Stimulated activated CD4-positive, alpha-beta T cell treated with anti-CD3 and anti-CD28 coated beads, TNF-alpha, amount 100 ng/mL, for 1 hour (primary cell): ENCODE results near the gene MT1X.
"Not testable (repeated sequence)": the region's sequence is repeated elsewhere in the genome, so short reads cannot be mapped to it uniquely, and the experiment has no call there.

Experiments used
- DNase-seq, 3 donors: peaks; one replicate each; pipeline ENCODE4 v3.0.0-alpha.2; 2020; ENCODE audit warnings: low read depth in 3 of 3, low spot score in 1 of 3

MT1X gene

DNA sequence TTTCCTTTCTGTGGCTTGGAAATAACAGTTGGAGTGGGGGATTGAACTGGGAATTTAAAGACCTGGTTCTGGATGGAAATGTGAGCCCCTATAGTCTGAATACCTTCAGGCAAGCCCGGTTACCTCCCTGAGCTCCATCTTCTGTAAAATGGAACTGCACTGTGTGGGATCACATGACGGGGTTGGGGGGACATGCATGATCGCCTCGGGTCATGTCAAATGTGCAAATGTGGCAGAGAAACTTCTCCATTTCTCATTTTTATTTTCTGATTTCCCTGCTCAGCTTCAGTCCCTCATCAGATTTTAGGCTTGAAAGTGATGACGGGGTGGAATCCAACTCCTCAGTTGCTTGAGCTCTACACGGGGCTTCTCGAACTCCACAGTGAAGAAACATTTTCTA is 29.1 kb upstream of the MT1X start:
- DNase-seq = no peak

DNA sequence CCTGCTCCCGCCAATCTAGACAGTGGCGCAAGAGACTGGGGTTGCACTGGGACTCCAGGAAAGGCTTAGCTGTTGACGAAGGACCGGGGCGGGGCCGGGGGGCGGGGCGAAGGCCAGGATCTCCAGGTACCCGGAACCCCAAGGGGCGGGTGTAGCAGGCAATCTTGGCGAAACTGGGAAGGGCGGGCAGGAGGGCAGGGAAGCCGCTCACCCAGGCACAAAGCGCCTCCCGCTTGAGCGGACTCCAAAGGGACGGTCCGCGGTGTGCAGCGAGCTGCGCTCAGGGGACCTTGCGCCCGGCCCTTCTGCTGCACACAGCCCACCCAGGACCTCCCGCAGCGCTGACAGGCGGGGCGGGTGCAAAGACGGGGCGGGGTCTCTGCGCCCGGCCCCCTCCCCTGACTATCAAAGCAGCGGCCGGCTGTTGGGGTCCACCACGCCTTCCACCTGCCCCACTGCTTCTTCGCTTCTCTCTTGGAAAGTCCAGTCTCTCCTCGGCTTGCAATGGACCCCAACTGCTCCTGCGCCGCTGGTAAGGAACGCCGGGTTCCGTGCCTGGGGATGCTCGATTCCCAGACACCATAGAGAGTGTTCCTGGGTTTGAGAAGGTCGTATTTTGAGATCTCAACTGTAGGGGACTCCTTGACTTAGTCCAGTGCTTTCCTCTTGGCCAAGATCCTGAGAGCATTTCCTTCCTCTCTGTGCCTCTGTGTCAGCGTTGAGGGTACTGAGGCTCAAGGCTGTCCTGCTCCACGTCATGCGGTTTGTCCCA is 24.5 kb upstream of the MT1X start, which contains the start of gene MT1F:
MT1F (plus strand) TSS at position 405 of the 772 bp plus-strand sequence; CDS start at position 505, 100 bp downstream.
- DNase-seq = peak; percentile 16 to 67 (median 29)

DNA sequence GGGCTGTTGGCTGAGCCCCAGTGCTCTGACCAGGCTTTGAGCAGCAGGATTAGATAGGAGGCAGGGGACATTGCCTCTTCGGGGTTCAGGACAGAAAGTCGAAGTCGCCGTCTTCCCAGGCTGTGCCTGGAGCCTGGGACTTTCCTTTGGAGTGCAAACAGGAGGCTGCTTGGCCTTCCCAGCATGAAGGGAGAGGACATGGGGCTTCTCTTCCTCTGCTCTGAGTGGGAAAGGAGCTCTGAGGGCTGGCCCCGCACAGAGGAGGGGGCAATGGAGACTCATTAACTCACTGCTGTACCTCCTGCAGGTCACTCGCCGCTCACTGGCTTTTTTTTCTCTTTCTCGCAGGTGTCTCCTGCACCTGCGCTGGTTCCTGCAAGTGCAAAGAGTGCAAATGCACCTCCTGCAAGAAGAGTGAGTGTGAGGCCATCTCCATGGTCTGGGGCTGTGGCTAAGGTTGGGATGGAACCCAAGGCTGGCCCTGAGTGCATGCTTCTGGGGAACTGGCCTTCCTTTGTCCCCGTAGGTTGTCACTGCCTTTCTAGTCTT is 23.9 kb upstream of the MT1X start:
- no peak for DNase-seq

DNA sequence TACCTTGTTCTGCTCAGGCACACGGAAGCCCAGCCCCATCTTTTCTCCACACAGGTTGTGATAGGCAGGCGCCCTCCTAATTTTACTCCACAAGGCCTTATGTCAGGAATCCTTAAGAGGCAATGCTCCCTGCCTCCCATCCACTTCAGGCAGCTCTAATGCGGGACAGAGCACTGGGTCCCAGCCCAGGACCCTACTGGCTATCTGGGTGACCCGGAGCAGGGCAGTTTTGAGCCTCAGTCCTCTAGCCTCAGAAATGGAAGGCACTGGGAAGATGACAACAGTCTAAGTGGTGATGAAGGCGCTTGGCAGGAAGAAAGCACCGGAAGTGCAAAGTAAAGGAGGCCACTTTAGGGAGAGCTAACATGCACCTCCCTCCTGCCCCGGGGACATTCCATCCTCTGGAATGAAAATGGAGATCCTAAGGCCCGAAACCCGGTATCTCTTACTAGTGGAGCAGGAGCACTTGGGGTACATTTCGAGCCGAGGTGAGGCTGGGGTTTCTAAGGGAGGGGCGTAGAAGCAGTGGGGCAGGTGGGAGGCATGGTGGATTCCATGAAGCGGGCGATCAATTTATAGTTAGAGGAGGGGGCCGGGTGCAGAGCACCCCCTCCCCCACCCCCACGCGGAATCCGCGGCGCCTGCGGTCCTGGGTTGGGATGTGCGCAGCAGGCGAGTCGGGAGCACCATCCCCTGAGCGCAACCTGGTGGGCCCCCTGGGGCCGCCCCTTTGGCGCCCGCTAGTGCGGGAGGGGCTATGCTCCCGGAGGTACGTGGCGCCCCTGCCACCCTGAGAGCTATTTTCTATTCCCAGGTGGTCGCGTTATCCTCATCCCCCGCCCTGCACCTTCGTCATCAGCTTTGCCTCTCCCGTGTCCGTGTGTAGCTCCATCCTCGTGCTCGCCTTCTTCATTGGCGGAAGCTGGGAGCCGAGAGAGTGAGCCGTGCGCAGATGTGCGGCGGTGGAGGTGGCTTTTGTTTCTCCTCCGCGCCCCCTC is 19.6 kb upstream of the MT1X start:
- no peak for DNase-seq

DNA sequence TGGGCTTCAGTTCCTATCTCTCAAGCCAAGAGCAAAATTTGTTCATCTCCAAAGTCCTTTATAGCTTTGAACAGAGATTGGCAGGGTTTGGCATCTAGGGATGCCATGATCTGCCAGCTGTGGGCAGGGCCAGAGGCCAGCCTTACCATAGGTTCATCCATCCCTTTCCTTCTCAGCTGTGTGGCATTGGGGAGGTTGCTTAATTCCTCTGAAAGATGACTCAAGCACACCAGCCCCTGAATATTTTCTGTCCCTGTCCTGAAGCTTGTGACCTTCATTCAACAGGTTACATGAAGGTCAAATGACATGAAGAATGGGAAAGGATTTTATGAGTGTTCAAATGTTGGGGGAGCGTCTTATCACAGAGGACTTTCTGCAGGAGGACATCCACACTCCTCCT is 17.8 kb upstream of the MT1X start:
- no peak for DNase-seq

DNA sequence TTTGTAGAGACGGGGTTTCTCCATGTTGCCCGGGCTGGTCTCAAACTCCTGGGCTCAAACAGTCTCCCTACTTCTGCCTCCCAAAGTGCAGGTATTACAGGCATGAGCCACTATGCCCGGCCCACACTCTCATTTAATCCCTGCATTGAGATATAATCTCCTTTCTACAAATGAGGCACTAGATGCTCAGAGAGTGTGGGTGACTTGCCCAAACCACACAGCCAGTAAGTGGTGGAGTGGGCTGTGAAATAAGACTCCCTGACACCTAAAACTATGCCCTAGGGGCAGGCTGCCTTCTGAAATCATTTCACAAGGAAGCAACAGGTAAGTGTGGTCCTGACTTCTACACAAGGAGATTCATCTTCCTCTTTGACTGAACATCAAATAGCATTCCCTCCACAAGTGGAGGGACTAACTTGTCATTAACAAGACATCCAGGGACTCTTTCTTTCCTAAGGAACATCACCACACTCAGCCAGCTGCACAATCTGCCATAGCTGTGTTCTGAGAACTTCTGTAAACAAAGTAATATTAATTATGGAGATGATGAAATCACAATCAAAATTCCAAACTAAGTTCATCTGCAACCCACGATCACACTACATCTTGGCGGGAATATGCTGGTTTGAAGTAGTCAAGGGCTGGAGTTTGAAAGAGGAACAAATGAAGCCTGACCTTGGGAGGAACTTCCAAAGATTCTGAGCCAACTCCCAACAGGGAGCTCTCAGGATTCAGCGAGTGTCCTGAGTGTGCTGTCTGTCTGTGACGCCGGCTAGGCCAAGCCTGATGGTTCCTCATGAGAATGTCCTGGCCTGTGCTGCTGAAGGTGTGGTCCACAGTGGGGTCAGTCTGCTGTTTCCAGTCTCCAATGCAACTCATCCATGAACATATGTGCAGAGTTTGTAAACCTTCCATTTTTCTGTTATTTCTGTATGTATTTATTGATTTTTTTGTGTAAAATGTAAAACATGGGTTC is 16.7 kb upstream of the MT1X start:
- not testable (repeated sequence) for DNase-seq

DNA sequence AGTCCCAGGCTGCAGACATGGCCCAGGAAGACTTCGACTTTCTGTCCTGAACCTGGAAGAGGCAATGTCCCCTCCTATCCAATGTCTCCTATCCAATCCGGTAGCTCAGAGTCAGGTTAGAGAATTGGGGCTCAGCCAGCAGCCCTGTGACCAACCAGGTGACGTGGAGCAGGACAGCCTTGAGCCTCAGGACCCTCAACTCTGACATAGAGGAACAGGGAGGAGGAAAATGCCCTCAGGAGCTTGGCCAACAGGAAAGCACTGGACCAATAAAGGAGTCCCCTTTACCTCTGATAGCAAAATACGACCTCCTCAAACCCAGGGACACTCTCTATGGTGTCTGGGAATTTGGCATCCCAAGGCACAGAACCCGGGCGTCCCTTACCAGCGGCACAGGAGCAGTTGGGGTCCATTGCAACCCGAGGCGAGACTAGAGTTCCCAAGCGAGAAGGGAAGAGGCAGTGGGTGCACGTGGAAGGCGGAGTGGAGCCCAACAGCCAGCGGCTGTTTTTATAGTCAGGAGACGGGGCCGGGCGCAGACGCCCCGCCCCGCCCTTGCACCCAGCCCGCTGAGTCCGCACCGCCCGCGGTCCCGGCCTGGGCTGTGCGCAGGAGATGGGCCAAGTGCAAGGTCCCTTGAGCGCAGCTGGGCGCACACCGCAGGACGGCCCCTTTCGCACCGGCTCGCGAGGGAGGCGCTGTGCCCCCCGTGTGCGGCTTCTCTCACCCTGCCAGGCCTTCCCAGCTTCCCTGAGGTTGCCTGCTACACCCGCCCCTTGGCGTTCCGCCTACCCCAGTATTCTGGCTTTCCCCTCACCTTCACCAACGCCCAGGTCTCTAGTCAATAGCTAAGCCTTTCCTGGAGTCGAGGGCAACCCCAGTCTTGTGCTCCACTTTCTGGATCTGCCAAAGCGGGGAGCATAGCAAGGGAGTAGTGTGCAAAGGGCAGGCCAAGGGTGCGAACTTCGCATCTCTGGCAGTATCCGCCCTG is 14.4 kb upstream of the MT1X start, which contains the start of gene MT1G:
MT1G (minus strand) TSS at position 485 of the 991 bp plus-strand sequence; CDS start at position 413, 72 bp downstream.
- DNase-seq = no peak

DNA sequence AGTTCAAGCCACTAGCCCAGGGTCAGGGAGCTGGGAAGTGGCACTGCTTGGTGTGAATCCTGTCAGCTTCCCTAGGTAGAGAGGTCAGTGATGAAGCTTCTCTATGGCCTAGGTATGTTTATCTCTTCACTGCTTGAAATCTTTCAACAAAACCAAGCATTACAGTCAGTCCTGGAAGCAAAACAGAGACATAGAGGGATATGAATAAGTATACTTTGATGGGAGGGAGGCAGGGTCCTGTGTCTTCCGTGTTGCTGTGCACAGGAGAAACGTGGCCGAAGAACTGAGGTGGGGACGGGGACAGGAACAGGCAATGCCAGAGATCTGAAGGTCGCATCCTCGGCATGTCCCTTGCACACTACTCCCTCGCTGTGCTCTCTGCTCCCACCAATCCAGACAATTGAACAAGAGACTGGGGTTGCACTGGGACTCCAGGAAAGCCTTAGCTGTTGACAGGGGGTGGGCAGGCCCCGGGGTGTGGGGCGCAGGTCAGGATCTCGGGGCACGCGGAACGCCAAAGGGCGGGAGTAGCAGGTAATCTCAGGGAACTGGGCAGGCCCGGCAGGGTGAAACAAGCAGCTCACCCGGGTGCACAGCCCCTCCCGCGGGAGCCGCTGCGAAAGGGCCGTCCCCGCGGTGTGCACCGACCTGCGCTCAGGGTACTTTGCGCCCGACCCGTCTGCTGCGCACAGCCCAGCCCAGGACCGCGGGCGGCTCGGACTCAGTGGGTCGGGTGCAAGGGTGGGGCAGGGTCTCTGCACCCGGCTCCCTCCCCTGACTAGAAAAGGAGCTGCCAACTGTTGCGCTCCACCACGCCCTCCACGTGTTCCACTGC is 13.0 kb upstream of the MT1X start, which contains the start of gene MT1H:
MT1H (plus strand) TSS at position 810 of the 835 bp plus-strand sequence. CDS start 71 bp downstream, outside the sequence.
- no peak for DNase-seq

DNA sequence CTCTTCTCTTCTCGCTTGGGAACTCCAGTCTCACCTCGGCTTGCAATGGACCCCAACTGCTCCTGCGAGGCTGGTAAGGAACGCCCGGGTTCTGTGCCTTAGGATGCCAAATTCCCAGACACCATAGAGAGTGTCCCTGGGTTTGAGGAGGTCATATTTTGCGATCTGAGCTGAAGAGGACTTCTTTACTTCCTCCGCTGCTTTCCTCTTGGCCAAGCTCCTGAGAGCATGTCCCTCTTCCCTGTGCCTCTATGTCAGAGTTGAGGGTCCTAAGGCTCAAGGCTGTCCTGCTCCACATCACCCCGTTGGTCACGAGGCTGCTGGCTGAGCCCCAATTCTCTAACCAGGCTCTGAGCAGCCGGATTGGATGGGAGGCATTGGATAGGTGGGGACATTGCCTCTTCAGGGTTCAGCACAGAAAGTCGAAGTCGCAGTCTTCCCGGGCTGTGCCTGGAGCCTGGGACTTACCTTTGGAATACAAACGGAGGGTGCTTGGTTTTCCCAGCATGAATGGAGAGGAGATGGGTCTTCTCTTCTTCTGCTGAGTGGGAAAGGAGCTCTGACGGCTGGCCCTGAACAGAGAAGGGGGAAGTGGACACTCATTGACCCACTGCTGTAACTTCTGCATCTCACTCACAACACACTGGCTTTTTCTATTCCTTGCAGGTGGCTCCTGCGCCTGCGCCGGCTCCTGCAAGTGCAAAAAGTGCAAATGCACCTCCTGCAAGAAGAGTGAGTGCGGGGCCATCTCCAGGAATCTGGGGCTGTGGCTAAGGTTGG is 12.2 kb upstream of the MT1X start:
- no peak for DNase-seq

DNA sequence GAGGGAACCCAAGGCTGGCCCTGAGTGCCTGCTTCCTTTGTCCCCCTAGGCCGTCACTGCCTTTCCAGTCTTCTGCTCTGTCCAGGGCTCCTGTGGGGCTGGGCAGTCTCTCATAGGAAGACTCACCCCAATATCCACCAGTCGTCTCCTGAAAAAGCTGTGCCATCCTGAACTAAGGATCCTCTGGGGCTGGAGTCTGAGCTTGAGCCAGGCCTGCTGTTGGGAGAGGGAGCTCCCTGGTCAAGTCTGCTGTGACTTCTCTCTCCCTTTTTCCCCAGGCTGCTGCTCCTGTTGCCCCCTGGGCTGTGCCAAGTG is 11.7 kb upstream of the MT1X start:
- no peak for DNase-seq

DNA sequence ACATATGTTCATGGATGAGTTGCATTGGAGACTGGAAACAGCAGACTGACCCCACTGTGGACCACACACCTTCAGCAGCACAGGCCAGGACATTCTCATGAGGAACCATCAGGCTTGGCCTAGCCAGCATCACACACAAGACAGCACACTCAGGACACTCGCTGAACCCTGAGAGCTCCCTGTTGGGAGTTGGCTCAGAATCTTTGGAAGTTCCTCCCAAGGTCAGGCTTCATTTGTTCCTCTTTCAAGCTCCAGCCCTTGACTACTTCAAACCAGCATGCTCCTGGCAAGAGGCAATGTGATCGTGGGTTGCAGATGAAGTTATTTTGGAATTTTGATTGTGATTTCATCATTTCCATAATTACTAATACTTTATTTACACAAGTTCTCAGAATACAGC is 10.6 kb upstream of the MT1X start:
- not testable (repeated sequence) for DNase-seq

DNA sequence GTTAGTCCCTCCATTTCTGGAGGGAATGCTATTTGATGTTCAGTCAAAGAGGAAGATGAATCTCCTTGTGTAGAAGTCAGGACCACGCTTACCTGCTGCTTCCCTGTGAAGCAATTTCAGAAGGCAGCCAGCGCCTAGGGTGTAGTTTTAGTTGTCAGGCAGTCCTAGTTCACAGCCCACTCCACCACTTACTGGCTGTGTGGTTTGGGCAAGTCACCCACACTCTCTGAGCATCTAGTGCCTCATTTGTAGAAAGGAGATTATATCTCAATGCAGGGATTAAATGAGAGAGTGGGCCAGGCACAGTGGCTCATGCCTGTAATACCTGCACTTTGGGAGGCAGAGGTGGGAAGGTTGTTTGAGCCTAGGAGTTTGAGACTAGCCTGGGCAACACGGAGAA is 10.1 kb upstream of the MT1X start:
- not testable (repeated sequence) for DNase-seq

DNA sequence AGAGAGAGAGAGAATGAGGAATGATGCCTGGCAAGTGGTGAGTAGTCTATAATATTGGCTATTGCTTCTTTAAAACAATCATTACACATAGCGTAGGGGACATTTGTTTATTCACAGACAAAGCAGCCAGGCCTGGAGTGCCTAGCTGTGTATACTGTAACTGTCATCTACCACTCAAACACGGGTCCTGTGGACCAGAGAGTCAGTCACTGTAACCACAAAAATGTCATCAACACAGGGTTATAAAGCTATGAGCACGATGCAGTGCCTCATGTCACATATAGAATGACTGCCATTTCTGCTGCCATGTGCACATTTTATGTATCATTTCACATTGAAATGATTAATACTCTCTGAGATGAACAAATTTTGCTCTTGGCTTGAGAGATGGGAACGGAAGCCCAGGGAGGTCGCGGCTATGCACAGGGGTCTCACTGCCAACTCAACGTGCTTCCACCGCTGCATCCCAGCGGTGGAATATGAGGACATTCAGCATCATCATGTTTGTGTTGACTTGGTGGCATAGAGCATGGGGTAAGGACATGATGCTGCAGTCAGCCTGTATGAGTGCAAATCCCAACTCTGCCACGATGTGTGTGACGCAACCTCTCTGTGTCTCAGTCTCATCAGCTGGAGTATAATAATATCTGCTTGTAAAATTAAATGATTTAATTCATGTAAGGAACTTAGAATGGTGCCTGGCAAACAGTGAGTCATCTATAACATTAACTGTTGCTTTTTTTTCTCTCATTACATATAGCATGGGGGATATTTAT is 9.3 kb upstream of the MT1X start:
- no peak for DNase-seq

DNA sequence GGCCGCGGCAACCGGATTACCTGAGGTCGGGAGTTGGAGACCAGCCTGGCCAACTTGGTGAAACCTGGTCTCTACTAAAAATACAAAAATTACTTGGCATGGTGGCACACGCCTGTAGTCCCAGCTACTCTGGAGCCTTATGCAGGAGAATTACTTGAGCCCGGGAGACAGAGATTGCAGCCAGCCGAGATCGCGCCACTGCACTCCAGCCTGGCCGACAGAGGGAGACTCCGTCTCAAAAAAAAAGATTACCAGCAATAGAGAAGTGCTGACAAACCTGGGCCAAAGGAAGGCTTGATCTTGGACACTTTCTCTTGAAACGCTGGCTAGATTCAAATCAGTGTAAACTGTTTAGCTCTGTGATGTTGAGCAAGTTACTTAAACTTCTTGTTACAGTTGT is 8.3 kb upstream of the MT1X start:
- DNase-seq = no peak

DNA sequence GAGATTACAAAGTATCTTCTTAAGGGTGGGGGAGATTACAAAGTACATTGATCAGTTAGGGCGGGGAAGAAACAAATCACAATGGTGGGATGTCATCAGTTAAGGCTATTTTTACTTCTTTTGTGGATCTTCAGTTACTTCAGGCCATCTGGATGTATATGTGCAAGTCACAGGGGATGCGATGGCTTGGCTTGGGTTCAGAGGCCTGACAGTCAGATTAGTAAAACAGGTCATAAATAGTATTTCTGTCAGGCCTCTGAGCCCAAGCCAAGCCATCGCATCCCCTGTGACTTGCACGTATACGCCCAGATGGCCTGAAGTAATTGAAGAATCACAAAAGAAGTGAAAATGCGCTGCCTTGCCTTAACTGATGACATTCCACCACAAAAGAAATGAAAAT is 7.7 kb upstream of the MT1X start:
- DNase-seq = not testable (repeated sequence)

DNA sequence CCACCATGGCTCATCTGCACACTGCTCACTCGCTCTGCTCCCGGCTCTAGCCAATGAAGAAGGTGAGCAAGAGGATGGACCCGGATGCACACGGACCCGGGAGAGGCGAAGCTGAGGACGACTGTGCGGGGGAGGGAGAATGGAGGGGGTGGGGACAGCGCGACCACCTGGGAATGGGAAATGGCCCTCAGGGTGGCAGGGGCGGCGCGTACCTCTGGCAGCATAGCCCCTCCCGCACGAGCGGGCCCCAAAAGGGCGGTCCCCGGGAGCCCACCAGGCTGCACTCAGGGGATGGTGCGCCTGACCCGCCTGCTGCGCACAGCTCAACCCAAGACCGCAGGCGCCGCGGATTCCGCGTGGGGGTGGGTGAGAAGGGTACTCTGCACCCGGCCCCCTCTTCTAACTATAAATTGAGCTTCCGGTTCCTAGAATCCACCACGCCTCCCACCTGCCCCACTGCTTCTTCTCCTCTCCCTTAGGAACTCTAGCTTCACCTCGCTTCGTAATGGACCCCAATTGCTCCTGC is 6.5 kb upstream of the MT1X start:
- DNase-seq = peak in 1 of 3 donors; percentile 50
